ENCODE data around the gene GLIS1. TPM values are rescaled to one million over a fixed set of nuclear protein-coding genes. Genes with fewer than 3 reads are reported as not detected.

Gene GLIS1
- total RNA-seq, 1 donor from 2014 or later, result 0.16 TPM

DNA sequence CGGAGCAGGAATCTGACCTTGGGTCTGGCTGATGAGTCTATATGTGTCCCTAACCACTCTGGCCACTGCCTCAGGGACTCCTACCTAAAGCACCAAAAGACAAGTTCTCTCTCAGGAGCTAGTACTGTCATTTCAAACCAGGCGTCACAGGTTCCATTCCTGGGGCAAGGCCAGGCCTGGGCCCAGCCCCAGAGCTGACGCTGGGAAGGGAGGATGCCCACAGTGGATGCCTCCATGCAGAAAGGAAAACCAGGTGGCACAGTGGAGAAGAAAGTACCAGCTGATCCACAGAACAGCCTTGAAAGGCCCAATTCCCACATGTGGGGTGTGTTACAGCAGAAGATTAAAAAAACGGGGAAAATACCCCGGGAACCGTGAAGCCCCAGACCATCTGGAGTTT lies 202.4 kb downstream of the GLIS1 start:
- H3K36me3 ChIP-seq, result no peaks in the 10 kb centered on the region
- TF ChIP-seq, protein P1, sequence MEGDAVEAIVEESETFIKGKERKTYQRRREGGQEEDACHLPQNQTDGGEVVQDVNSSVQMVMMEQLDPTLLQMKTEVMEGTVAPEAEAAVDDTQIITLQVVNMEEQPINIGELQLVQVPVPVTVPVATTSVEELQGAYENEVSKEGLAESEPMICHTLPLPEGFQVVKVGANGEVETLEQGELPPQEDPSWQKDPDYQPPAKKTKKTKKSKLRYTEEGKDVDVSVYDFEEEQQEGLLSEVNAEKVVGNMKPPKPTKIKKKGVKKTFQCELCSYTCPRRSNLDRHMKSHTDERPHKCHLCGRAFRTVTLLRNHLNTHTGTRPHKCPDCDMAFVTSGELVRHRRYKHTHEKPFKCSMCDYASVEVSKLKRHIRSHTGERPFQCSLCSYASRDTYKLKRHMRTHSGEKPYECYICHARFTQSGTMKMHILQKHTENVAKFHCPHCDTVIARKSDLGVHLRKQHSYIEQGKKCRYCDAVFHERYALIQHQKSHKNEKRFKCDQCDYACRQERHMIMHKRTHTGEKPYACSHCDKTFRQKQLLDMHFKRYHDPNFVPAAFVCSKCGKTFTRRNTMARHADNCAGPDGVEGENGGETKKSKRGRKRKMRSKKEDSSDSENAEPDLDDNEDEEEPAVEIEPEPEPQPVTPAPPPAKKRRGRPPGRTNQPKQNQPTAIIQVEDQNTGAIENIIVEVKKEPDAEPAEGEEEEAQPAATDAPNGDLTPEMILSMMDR (IDR thresholded peaks at IDR 0.05; ENCODE audit: borderline replicate concordance), result no peak
- intact Hi-C loops (cut with micrococcal nuclease), result no loop called here
- no peak overlapping the region for H3K4me3 ChIP-seq
- peaks cover 84% of the 10 kb centered on the region for H3K27me3 ChIP-seq (ENCODE audit: low read depth)
- H3K9me3 ChIP-seq (replicated peaks), result no peaks in the 10 kb centered on the region
- H3K27ac ChIP-seq (replicated peaks), result no peak overlapping the region
- no peak for DNase-seq
- no peaks in the 10 kb centered on the region for H3K4me1 ChIP-seq

DNA sequence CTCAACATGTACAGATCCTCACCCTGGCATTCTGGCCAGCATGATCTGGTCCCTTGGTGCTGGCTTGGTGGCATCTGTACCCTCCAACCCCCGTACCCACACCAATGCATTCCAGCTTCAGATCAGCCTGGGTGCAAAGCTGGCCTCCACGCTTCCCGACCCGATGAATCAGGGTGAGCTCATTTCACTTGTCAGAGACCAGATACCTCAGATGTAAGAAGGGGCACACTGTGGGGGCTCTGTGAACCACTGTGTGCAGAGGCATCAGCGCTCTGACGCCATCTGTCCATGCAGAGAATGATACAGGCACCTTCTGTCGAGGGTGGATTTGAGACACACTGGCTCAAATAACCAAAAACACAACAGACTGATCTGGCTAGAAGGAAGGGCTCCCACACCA lies 203.1 kb downstream of the GLIS1 start:
- Histone ChIP-seq H3K9me3 (replicated peaks) (no peaks in the 10 kb centered on the region), H3K27ac (replicated peaks) (no peak overlapping the region), H3K4me1 (no peaks in the 10 kb centered on the region), H3K36me3 (no peaks in the 10 kb centered on the region), H3K27me3 (ENCODE audit: low read depth) (peaks cover 81% of the 10 kb centered on the region), H3K4me3 (no peak overlapping the region)
- intact Hi-C loops (cut with micrococcal nuclease), result no loop called here
- DNase-seq, result no peak
- TF ChIP-seq, protein P1 (IDR thresholded peaks at IDR 0.05; ENCODE audit: borderline replicate concordance), result no peak

DNA sequence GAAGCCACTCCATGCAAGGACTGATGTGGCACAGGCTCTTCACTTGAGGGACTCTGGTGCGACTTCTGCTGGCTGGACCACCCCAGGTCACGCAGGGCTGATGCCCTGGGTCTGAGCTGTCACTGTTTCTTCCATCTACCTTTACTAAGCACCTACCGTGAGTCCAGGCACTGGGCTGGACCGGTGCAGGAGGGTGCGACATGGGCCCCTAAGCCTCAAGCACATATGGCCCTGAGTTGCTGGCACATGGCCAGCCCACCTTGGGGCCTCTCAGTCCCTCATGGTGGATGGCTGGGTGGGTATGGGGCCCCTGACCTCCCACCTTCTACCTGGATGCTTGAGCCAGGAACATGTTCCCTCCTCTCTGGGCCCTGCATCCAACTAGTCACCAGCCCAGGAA lies 203.7 kb downstream of the GLIS1 start:
- no peaks in the 10 kb centered on the region for H3K4me1 ChIP-seq

DNA sequence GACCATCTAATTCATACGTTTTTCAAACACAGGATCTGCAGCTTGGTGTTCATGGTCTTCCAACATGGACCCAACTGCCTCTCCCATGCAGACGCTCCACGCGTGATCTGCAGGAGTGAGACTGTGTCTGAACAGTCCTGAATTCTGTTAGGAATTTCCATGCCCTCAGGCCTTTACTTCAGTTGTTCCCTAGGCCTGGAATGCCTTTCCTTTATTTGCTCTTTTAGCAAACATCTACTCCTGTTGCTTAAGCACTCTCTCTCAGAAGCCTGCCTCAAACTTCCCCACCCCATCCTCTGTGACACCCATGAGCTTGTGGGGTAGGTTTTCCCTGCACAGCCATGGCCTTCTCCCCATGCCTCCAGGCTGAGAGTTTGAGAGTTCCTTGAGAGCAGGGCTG lies 206.1 kb downstream of the GLIS1 start:
- DNase-seq, result no peak
- no peaks in the 10 kb centered on the region for H3K9me3 ChIP-seq (replicated peaks)

More for the DNA sequence above, 203.7 kb downstream of the GLIS1 start:
- no peak overlapping the region for H3K4me3 ChIP-seq
- no peak for DNase-seq
- no peaks in the 10 kb centered on the region for H3K36me3 ChIP-seq
- no peaks in the 10 kb centered on the region for H3K9me3 ChIP-seq (replicated peaks)
- TF ChIP-seq, protein P1 (IDR thresholded peaks at IDR 0.05; ENCODE audit: borderline replicate concordance), result no peak
- no peak overlapping the region for H3K27ac ChIP-seq (replicated peaks)
- H3K27me3 ChIP-seq (ENCODE audit: low read depth), result peaks cover 81% of the 10 kb centered on the region
- intact Hi-C loops (cut with micrococcal nuclease), result no loop called here

DNA sequence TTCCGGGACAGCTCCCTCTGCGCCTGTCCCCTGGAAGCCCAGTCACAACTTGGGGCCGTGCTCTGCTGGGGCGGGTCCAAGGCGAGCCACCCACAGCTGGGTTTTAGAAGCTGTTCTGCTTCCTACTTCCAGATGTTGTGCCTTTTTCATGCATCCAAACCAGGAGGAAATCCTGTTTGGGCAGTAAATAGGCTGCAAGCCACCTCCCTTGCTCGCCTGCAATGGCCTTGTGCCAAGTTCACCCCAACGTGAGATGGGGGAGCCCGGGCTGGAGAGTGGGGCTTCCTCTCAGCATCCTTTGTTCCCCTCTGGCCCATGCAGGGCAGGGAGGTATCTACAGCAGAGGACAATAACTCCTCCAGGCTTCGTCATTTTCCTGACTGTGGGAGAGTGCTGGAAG lies 206.6 kb downstream of the GLIS1 start:
- DNase-seq, result no peak
- no peaks in the 10 kb centered on the region for H3K36me3 ChIP-seq
- H3K4me1 ChIP-seq, result peaks cover under 1% of the 10 kb centered on the region
- no peak overlapping the region for H3K27ac ChIP-seq (replicated peaks)
- intact Hi-C loops (cut with micrococcal nuclease), result no loop called here
- peaks cover 85% of the 10 kb centered on the region for H3K27me3 ChIP-seq (ENCODE audit: low read depth)
- no peaks in the 10 kb centered on the region for H3K9me3 ChIP-seq (replicated peaks)
- TF ChIP-seq, protein P1 (IDR thresholded peaks at IDR 0.05; ENCODE audit: borderline replicate concordance), result no peak
- H3K4me3 ChIP-seq, result no peak overlapping the region

More for the DNA sequence above, 206.1 kb downstream of the GLIS1 start:
- TF ChIP-seq, protein P1 (IDR thresholded peaks at IDR 0.05; ENCODE audit: borderline replicate concordance), result no peak
- Histone ChIP-seq H3K36me3 (no peaks in the 10 kb centered on the region), H3K4me1 (no peaks in the 10 kb centered on the region), H3K4me3 (no peak overlapping the region), H3K27me3 (ENCODE audit: low read depth) (peaks cover 85% of the 10 kb centered on the region), H3K27ac (replicated peaks) (no peak overlapping the region)
- intact Hi-C loops (cut with micrococcal nuclease), result no loop called here

- Histone ChIP-seq H3K27ac (replicated peaks) (no peak overlapping the region), H3K27me3 (ENCODE audit: low read depth) (peaks cover 75% of the 10 kb centered on the region), H3K9me3 (replicated peaks) (no peaks in the 10 kb centered on the region), H3K4me1 (peaks cover 16% of the 10 kb centered on the region), H3K4me3 (no peak overlapping the region), H3K36me3 (no peaks in the 10 kb centered on the region)
- intact Hi-C loops (cut with micrococcal nuclease), result no loop called here
- TF ChIP-seq, protein P1 (IDR thresholded peaks at IDR 0.05; ENCODE audit: borderline replicate concordance), result no peak
- no peak for DNase-seq
Observed at GRCh38 chr1:53530550-53530949, 208.4 kb downstream of the GLIS1 start.
